Subcutaneous adipose tissue (tissue), 4 donors: Measurements from ENCODE around the gene MXD4. TPM values are rescaled to one million over a fixed set of nuclear protein-coding genes. Genes with fewer than 3 reads are reported as not detected.

Experiments
- total RNA-seq, 4 donors: library from RNA; depleted of rRNA; stranded (reverse); fragments of >200 nt; gene quantifications; one replicate each; pipeline ENCODE4 v1.1.0, GENCODE V29; 2016
- TF ChIP-seq, protein P1 (sequence below): fragments of 450-650 bp; IDR thresholded peaks from one replicate; pipeline ENCODE4 v1.5.1; 2016; ENCODE audit warnings: low read depth, mild to moderate bottlenecking, control low read depth, antibody characterized with exemption, moderate library complexity

The MXD4 gene
- total RNA-seq, 4 donors from 2014 or later, result 31.1 to 125 (median 48.1) TPM

DNA sequence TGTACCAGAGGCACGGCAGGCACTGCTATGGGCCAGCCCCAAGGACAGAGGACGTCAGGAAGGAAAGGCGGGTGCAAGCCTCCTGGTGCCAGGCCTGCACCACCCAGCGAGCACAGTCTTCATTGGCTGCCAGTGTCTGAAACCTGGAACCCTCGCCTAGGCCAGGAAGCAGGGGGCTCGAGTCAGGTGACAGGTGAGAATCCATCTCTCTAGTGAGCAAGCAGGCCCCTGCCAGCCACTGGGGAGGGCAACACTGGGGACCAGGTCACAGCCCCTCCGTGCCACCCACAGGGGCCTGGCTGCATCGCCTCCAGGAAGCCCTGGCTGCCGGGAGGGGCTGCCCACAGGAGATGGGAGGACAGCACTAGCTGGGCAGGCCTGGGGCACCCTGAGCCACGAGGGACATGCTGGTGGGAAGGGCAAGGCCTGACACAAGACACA is 13.1 kb downstream of the MXD4 start:
- TF ChIP-seq, protein P1, sequence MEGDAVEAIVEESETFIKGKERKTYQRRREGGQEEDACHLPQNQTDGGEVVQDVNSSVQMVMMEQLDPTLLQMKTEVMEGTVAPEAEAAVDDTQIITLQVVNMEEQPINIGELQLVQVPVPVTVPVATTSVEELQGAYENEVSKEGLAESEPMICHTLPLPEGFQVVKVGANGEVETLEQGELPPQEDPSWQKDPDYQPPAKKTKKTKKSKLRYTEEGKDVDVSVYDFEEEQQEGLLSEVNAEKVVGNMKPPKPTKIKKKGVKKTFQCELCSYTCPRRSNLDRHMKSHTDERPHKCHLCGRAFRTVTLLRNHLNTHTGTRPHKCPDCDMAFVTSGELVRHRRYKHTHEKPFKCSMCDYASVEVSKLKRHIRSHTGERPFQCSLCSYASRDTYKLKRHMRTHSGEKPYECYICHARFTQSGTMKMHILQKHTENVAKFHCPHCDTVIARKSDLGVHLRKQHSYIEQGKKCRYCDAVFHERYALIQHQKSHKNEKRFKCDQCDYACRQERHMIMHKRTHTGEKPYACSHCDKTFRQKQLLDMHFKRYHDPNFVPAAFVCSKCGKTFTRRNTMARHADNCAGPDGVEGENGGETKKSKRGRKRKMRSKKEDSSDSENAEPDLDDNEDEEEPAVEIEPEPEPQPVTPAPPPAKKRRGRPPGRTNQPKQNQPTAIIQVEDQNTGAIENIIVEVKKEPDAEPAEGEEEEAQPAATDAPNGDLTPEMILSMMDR, result no peak

DNA sequence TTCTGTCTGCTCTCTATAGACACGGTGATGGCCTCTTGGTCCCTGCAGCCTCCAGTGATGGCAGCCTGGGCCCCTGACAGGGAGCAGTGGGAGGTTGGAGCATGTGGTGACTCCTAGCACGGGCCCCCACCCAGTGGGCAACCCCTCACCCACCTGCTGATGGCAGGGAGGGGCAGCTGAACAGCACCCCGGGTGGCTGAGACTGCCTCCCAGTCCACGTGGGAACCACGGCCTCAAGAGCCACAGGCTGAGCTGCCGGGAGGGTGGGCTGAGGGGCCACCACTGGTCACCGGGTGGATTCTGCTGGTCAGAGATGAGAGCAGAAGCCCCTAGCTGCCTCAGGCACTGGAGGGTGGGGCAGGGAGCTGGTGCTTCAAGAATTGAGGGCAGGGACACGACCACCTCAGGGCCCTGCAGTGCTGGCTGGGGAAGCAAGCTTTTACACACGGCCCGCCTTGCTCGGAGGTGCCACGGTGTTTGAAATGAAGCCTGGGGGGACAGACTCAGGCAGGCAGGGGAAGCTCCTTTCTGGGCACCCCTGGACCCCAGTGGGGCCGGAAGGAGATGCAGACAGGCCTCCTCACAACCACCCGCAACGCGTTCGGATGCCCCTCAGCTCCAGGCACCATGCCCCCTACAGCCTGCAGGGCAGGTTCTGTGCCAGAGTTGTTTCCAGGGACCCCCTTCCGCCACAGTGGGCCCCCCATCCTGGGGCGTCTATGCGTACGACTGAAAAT is 13.7 kb downstream of the MXD4 start:
- TF ChIP-seq, protein P1, result no peak

DNA sequence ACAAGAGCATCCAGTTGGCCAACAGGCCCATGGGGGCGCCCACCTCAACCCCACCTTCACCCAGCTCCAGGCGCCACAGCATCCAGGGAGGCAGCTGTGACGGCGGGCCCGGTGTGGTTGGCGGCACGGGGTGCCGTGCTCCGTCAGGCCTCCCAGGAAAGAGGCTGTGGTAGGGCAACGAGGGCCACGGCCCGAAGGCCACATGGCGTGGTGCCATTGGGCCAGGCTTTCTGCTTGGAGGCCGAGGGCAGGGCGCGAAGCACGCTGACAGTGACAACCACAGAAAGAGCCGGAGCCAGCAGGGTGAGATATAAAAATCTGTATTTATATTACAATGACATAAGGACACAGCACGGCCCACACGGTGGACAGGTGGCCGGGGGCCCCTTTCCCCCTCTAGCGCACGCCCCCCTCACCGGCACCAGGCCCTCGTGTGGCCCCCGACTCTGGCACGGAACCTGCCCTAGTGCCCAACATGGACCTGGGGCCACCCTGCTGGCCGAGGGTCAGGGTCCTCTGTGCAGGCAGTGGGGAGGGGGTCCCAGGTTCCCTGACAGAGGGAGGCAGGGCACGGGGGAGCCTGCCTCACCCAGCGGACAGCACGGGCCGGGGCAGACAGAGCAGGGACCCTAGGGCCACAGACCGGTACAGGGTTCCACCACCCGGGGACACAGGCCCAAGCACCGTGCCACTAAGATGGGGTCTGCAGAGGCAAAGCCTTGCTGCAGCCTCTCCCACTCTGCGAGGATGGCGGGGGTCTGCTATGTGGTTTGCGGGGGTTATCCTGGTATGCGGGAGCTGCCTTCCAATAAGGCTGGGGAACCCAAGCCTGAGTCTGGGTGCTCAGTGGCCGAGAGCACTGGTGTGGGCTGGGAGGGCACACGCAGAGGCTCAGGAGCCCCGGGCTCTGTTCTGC is 14.5 kb downstream of the MXD4 start:
- TF ChIP-seq, protein P1, result no peak

DNA sequence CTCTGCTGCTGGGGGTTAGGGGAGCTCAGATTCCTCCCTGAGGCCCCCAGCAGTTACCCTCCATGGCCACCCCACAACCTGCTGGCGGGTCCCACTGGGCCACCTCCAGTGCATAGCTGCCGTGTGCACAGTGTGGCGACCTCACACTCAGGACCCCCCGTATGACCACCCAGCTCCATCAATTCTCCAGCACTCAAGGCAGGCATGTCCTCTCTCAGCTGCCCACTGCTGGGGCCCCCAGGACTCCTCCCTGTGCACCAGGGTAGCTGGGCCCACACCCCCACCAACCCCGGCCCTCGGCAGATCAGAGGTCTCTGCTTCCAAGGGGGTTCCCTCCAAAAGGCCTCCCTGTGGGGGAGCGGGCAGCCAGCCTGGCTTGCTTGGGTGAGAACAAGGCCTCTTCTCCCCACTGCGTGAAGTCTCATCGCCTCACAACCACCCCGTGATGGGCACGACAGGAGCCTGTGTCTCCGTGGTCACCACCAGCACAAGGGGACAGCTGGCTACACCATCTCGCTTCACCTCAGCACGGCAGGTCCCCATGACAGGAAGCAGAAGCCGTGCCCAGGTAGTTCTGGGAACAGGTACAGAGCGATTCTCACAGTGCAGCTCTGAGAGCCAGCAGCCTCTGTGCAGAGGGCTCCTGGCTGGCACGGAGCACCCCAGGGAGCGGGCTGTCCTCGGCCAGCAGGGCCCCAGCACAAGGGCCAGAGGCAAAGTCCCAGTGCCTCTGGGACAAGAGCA is 15.4 kb downstream of the MXD4 start:
- TF ChIP-seq, protein P1, result no peak

DNA sequence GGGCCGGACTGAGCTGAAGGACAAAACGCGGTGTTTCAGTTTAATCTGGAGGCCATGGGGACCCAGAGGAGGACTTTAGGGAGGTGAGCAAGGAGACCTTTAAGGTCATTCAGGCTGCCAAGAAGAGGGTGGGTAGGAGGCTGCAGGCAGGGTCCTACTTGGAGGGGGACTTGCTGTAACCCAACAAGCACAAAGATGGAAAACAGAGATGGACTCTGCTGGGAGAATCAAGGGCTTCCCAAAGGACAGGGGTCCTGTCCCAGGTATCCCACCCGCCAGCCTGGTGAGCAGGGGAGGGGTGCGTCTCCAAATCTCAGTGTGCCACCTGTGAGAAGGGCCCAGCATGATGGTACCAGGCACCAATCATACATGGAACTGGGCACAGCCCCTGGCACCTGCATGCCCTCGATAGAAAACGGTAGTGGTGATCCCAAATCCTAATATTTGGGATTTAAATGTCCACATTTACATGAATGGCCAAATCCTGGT is 16.1 kb downstream of the MXD4 start:
- TF ChIP-seq, protein P1, result no peak

DNA sequence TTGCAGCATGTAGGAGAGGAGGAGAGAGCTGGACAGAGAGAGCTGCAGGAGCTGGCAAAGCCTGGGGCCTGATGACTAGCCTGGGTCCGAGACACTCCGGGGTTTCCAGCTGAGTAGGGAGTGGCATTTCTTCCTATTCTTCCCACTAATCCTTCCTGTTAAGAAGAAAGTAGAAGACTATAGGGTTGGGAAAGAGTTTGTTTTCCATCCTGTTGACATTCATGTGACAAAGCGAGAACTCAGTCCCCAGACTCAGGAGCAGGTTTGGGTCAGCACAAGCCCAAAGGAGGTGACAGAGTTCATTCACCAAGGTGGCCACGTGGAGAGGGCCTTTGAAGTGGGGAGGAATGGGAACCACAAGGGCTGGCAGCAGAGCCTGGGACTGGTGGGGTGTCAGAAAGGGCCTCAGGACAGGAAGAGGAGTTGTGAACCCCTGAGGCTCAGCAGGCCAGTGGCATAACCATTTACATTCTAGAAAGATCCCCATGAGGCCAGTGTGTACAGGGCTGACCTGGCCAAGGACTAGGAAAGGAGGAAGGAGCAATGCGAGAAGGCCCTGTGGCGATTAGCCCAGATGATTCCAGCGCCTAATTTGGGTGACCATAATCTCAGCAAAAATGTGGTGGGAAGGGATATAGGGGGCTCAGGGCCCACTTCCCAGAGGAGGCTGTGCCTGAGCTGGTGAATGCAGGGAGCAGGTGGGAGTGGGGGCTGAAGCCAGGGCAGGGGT is 16.7 kb downstream of the MXD4 start:
- TF ChIP-seq, protein P1, result no peak
